ENCODE measurements around the gene RBM23.
"Not testable (repeated sequence)": the region's sequence is repeated elsewhere in the genome, so short reads cannot be mapped to it uniquely, and the experiment has no call there.

RBM23 gene

DNA sequence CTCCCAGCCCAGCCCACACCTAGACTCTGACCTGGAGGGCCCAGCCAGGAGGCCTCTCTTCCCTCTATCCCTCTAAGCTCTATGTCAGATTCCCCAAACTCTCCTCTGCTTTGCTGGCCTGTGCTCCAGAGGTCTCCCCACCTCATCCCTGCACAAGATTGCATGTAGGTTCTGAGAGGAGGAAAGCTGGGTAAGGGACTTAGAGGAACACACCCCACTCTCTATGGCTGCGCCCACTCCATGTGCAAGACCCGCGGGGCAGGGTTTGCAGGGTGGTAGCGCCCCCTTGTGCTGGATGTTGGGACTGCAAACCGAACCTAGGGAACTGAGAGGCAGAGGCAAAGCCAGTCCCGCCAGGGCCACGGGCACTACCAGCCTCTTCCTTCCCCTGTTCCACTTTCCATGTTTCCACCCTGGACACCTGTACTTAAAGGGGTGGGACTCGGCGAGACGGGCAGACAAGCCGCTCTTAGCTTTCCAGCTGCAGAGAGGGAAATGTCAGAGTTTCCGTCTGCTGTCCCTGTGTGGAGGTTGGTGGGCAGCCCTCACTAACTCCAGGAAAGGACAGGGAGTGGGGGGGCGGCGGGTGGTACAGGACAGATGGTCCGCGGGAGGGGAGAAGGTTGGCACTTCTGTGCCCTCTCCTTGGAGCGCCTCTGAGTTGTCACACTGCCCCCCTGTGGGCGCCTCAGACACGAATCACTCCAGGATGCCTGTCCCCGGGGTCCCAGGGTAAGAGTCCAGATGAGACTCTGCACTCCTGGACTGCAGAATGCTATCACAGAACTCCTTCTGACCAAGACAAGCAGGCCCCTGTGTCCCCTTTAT, 65.8 kb downstream of the RBM23 start:
- peaks cover 10% of the 10 kb centered on the region; the same call in 1 of the 2 replicates for H3K4me1 ChIP-seq (ENCODE audit: insufficient read depth, low read length)
- peak overlapping the region; percentile 74; the same call in 1 of the 2 replicates for H3K9ac ChIP-seq (ENCODE audit: low read depth, low read length)
- H3K27ac ChIP-seq (ENCODE audit: low read length), result no peak overlapping the region

DNA sequence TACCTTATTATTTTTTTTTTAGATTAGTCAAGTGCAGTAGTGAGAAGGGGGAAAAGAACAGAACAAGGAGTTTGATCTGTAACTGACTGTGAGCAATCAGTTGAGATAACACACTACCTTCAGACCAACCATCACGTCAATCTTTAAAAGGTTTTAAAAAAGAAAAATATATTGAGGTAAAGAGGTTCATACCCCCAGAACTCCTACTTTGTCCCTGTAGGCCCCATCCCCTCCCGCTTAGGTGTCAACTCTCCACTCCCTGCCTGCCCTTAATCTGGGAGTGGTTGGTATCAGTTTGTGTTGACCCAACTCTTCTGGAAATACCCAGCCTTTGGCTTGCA, 66.4 kb downstream of the RBM23 start:
- H3K4me1 ChIP-seq (ENCODE audit: insufficient read depth, low read length), result peaks cover 15% of the 10 kb centered on the region; the same call in 1 of the 2 replicates
- H3K4me3 ChIP-seq (ENCODE audit: low read length), result no peak overlapping the region
- no peaks in the 10 kb centered on the region for H3K9me3 ChIP-seq (ENCODE audit: insufficient read depth, low read depth, low read length)
- peak overlapping the region; percentile 74; the same call in 1 of the 2 replicates for H3K9ac ChIP-seq (ENCODE audit: low read depth, low read length)
- H3K27me3 ChIP-seq (ENCODE audit: insufficient read depth, low read length), result no peaks in the 10 kb centered on the region
- H3K27ac ChIP-seq (ENCODE audit: low read length), result no peak overlapping the region
- H3K36me3 ChIP-seq (ENCODE audit: insufficient read depth, low read depth, low read length), result no peaks in the 10 kb centered on the region

More for the DNA sequence above, 65.8 kb downstream of the RBM23 start:
- Histone ChIP-seq H3K4me3 (ENCODE audit: low read length) (peak overlapping the region; percentile 65), H3K36me3 (ENCODE audit: insufficient read depth, low read depth, low read length) (no peaks in the 10 kb centered on the region), H3K9me3 (ENCODE audit: insufficient read depth, low read depth, low read length) (no peaks in the 10 kb centered on the region), H3K27me3 (ENCODE audit: insufficient read depth, low read length) (no peaks in the 10 kb centered on the region)

DNA sequence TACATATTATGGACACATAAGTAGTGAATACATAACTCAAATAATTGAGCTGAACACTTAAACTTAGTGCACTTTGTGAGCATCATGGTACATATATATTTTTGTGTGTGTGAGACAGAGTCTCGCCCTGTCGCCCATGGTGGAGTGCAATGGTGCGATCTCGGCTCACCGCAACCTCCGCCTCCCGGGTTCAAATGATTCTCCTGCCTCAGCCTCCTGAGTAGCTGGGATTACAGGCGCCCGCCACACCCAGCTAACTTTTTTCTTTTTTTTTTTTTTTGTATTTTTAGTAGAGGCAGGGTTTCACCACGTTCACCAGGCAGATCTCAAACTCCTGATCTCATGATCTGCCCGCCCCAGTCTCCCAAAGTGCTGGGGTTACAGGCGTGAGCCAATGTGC, 66.8 kb downstream of the RBM23 start:
- not testable (repeated sequence) for H3K27ac ChIP-seq (ENCODE audit: low read length); H3K4me3 ChIP-seq (ENCODE audit: low read length); H3K36me3 ChIP-seq (ENCODE audit: insufficient read depth, low read depth, low read length); H3K9ac ChIP-seq (ENCODE audit: low read depth, low read length); H3K9me3 ChIP-seq (ENCODE audit: insufficient read depth, low read depth, low read length); H3K27me3 ChIP-seq (ENCODE audit: insufficient read depth, low read length)
- H3K4me1 ChIP-seq (ENCODE audit: insufficient read depth, low read length), result peaks cover 15% of the 10 kb centered on the region; the same call in 1 of the 2 replicates

DNA sequence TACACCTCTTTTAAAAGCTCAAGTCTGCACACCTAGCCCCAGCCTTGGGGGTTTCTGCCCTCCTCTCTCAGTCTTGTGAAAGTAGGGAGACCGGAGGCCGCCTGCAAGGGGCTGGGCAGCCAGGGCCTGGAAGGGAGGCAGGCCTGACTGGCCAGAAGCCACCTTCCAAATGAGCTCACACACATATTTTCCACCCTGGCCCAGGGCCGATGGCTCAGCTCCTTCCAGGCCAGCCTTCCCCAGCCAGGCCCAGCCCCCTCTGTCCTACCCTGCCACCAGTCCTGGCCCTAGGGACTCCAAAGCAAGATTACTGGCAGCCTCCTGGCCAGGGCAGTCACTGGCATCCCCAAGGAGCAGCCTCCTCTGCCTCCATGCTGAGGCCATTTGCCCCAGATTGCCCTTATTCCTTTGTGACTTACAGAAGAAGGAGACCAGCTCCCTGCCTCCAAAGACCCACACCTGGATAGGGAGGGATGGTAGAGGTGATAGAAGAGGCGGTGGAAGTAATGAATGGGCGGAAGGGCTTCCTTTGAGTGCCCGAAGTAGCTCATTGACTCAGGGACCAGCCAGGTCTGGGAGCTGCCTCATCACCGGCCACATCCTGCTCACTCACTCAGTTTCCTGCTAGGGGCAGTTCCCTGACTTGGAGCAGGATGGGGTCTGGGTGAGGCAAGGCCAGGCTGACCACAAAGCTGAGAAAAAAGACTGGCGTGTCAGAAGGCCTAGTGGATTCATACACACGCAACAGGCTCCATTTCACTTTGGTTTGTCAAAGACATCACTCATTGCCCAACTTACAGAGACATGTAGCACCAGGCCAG, 67.8 kb downstream of the RBM23 start:
- no peak overlapping the region for H3K9ac ChIP-seq (ENCODE audit: low read depth, low read length)
- peaks cover 15% of the 10 kb centered on the region; the same call in 1 of the 2 replicates for H3K4me1 ChIP-seq (ENCODE audit: insufficient read depth, low read length)
- H3K9me3 ChIP-seq (ENCODE audit: insufficient read depth, low read depth, low read length), result no peaks in the 10 kb centered on the region
- H3K36me3 ChIP-seq (ENCODE audit: insufficient read depth, low read depth, low read length), result 0 out of 2 replicates have a peak, but pooled peaks cover 4% of the 10 kb centered on the region
- no peak overlapping the region for H3K27ac ChIP-seq (ENCODE audit: low read length)
- no peaks in the 10 kb centered on the region for H3K27me3 ChIP-seq (ENCODE audit: insufficient read depth, low read length)
- H3K4me3 ChIP-seq (ENCODE audit: low read length), result no peak overlapping the region

- Histone ChIP-seq H3K9ac (ENCODE audit: low read depth, low read length) (no peak overlapping the region), H3K27me3 (ENCODE audit: insufficient read depth, low read length) (no peaks in the 10 kb centered on the region), H3K4me3 (ENCODE audit: low read length) (no peak overlapping the region), H3K36me3 (ENCODE audit: insufficient read depth, low read depth, low read length) (peaks cover 18% of the 10 kb centered on the region), H3K27ac (ENCODE audit: low read length) (no peak overlapping the region), H3K9me3 (ENCODE audit: insufficient read depth, low read depth, low read length) (no peaks in the 10 kb centered on the region), H3K4me1 (ENCODE audit: insufficient read depth, low read length) (peaks cover 15% of the 10 kb centered on the region; the same call in 1 of the 2 replicates)
Measured at GRCh38 chr14:22849212-22849819, 69.6 kb downstream of the RBM23 start.

DNA sequence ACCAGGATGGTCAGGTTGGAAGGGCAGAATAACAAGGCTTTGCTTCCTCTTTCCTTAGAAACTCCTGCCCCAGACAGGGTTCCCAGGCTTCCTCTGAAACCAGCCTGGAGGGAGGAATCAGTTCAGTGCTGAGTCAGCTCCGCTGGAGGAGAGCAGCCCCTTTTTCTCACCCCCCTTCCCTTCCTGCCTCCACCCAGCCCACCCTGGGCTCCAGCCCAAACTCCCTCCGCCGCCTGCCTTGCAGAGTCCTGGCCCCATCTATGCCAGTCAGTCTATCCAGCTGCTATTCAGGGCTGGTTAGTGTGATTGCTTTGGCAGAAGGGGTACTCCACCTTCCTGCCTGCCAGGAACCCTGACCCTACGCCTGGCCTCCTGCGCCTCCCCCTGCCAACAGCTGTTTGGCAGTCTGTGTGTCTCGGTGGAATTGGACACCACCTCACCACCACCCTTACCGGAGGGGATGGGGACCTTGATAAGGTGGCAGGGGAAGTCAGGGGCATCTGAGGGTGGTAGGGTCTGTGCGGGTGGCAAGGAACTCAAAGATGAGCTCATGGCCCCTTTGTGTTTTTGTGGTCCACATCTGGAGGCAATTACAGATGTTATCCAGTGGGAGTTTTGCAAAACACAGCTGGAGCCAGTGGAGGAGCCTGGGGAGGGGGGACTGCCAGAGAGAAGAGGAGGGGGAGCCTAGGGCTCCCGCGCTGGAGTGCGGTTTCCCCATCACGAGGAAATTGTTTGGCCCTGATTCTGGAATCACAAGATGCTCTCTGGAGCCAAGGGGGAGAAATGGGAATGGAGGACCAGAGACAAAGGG, 70.4 kb downstream of the RBM23 start:
- Histone ChIP-seq H3K27ac (ENCODE audit: low read length) (no peak overlapping the region), H3K4me1 (ENCODE audit: insufficient read depth, low read length) (peaks cover 15% of the 10 kb centered on the region; the same call in 1 of the 2 replicates), H3K27me3 (ENCODE audit: insufficient read depth, low read length) (no peaks in the 10 kb centered on the region), H3K36me3 (ENCODE audit: insufficient read depth, low read depth, low read length) (peaks cover 24% of the 10 kb centered on the region), H3K4me3 (ENCODE audit: low read length) (no peak overlapping the region), H3K9ac (ENCODE audit: low read depth, low read length) (peak overlapping the region; percentile 51; the same call in 1 of the 2 replicates), H3K9me3 (ENCODE audit: insufficient read depth, low read depth, low read length) (no peaks in the 10 kb centered on the region)

- Histone ChIP-seq H3K4me1 (ENCODE audit: insufficient read depth, low read length) (peaks cover 15% of the 10 kb centered on the region; the same call in 1 of the 2 replicates), H3K4me3 (ENCODE audit: low read length) (no peak overlapping the region), H3K36me3 (ENCODE audit: insufficient read depth, low read depth, low read length) (peaks cover 31% of the 10 kb centered on the region), H3K27ac (ENCODE audit: low read length) (no peak overlapping the region), H3K9me3 (ENCODE audit: insufficient read depth, low read depth, low read length) (no peaks in the 10 kb centered on the region), H3K27me3 (ENCODE audit: insufficient read depth, low read length) (no peaks in the 10 kb centered on the region), H3K9ac (ENCODE audit: low read depth, low read length) (peak overlapping the region; percentile 51; the same call in 1 of the 2 replicates)
Measured at GRCh38 chr14:22847661-22848341, 71.1 kb downstream of the RBM23 start.

- peaks cover 41% of the 10 kb centered on the region for H3K36me3 ChIP-seq (ENCODE audit: insufficient read depth, low read depth, low read length)
- H3K27ac ChIP-seq (ENCODE audit: low read length), result no peak overlapping the region
- H3K4me3 ChIP-seq (ENCODE audit: low read length), result no peak overlapping the region
- H3K9ac ChIP-seq (ENCODE audit: low read depth, low read length), result no peak overlapping the region
- peaks cover 15% of the 10 kb centered on the region; the same call in 1 of the 2 replicates for H3K4me1 ChIP-seq (ENCODE audit: insufficient read depth, low read length)
- H3K9me3 ChIP-seq (ENCODE audit: insufficient read depth, low read depth, low read length), result no peaks in the 10 kb centered on the region
- H3K27me3 ChIP-seq (ENCODE audit: insufficient read depth, low read length), result no peaks in the 10 kb centered on the region
Measured at GRCh38 chr14:22846811-22847307, 72.1 kb downstream of the RBM23 start.

DNA sequence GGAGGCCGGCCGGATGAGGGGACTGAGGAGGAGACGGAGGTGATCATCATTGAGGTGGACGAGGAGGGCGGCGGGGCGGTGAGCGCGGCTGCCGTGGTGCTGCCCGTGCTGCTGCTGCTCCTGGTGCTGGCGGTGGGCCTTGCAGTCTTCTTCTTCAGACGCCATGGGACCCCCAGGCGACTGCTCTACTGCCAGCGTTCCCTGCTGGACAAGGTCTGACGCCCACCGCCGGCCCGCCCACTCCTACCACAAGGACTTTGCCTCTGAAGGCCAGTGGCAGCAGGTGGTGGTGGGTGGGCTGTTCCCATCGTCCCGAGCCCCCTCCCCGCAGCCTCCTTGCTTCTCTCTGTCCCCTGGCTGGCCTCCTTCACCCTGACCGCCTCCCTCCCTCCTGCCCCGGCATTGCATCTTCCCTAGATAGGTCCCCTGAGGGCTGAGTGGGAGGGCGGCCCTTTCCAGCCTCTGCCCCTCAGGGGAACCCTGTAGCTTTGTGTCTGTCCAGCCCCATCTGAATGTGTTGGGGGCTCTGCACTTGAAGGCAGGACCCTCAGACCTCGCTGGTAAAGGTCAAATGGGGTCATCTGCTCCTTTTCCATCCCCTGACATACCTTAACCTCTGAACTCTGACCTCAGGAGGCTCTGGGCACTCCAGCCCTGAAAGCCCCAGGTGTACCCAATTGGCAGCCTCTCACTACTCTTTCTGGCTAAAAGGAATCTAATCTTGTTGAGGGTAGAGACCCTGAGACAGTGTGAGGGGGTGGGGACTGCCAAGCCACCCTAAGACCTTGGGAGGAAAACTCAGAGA, 72.9 kb downstream of the RBM23 start:
- Histone ChIP-seq H3K36me3 (ENCODE audit: insufficient read depth, low read depth, low read length) (peaks cover 44% of the 10 kb centered on the region), H3K27me3 (ENCODE audit: insufficient read depth, low read length) (no peaks in the 10 kb centered on the region), H3K9me3 (ENCODE audit: insufficient read depth, low read depth, low read length) (no peaks in the 10 kb centered on the region), H3K9ac (ENCODE audit: low read depth, low read length) (no peak overlapping the region), H3K27ac (ENCODE audit: low read length) (no peak overlapping the region), H3K4me3 (ENCODE audit: low read length) (no peak overlapping the region), H3K4me1 (ENCODE audit: insufficient read depth, low read length) (peaks cover 15% of the 10 kb centered on the region; the same call in 1 of the 2 replicates)

- no peaks in the 10 kb centered on the region for H3K27me3 ChIP-seq (ENCODE audit: insufficient read depth, low read length)
- no peak overlapping the region for H3K9ac ChIP-seq (ENCODE audit: low read depth, low read length)
- H3K9me3 ChIP-seq (ENCODE audit: insufficient read depth, low read depth, low read length), result no peaks in the 10 kb centered on the region
- H3K4me1 ChIP-seq (ENCODE audit: insufficient read depth, low read length), result peaks cover 15% of the 10 kb centered on the region; the same call in 1 of the 2 replicates
- H3K36me3 ChIP-seq (ENCODE audit: insufficient read depth, low read depth, low read length), result peaks cover 44% of the 10 kb centered on the region
- H3K27ac ChIP-seq (ENCODE audit: low read length), result no peak overlapping the region
- H3K4me3 ChIP-seq (ENCODE audit: low read length), result no peak overlapping the region
Measured at GRCh38 chr14:22845103-22845394, 73.9 kb downstream of the RBM23 start.

Measured in iPS-20b (cell line).